Spleen (tissue), 11 donors: ENCODE results near the gene GXYLT2. TPM values are rescaled to one million over a fixed set of nuclear protein-coding genes. Genes with fewer than 3 reads are reported as not detected.

Source experiments
- DNase-seq: peaks from one replicate; pipeline ENCODE4 v3.0.0-alpha.2; 2020
- H3K27ac ChIP-seq, 8 donors: fragments of 200-600 bp; sonication (generic) in 7 of 8; 1 replicate in 4 of 8; 2 replicates in 4 of 8; pipeline versions ENCODE4 v1.5.0 to v1.8.0; 2016 to 2021; ENCODE audit warnings: inconsistent platforms in 4 of 8, mild to moderate bottlenecking in 4 of 8, moderate library complexity in 1 of 8
- H3K27me3 ChIP-seq, 7 donors: fragments of 200-600 bp; sonication (generic) in 6 of 7; replicated peaks in 1 of 7; 1 replicate in 4 of 7; 2 replicates in 3 of 7; pipeline versions ENCODE4 v1.5.0 to v1.8.0; 2016 to 2021; ENCODE audit warnings: inconsistent platforms in 3 of 7, mild to moderate bottlenecking in 1 of 7
- H3K36me3 ChIP-seq, 6 donors: fragments of 200-600 bp; sonication (generic) in 5 of 6; 1 replicate in 4 of 6; 2 replicates in 2 of 6; pipeline versions ENCODE4 v1.5.0 to v1.8.0; 2016 to 2021; ENCODE audit warnings: inconsistent platforms in 2 of 6
- H3K4me1 ChIP-seq, 6 donors: fragments of 200-600 bp; sonication (generic) in 5 of 6; 1 replicate in 3 of 6; 2 replicates in 3 of 6; pipeline versions ENCODE4 v1.5.0 to v1.8.0; 2016 to 2021; ENCODE audit warnings: inconsistent platforms in 3 of 6
- H3K4me3 ChIP-seq, 8 donors: fragments of 200-600 bp; sonication (generic) in 7 of 8; 1 replicate in 4 of 8; 2 replicates in 4 of 8; pipeline versions ENCODE4 v1.5.0 to v1.8.0; 2016 to 2021; ENCODE audit warnings: inconsistent platforms in 4 of 8, mild to moderate bottlenecking in 4 of 8, moderate library complexity in 2 of 8
- H3K9me3 ChIP-seq, 8 donors: fragments of 200-600 bp; sonication (generic) in 7 of 8; 1 replicate in 4 of 8; 2 replicates in 4 of 8; pipeline versions ENCODE4 v1.5.0 to v1.8.0; 2016 to 2021; ENCODE audit warnings: inconsistent platforms in 4 of 8
- CTCF ChIP-seq, 11 experiments: fragments of 200-600 bp in 7 of 11; fragments of 450-650 bp in 4 of 11; sonication (generic) in 4 of 11; IDR thresholded peaks in 8 of 11; conservative IDR thresholded peaks in 3 of 11; 1 replicate in 7 of 11; 2 replicates in 4 of 11; pipeline versions ENCODE4 v1.4.0 to v1.8.0; 2016 to 2021; ENCODE audit warnings: antibody characterized with exemption in 11 of 11, inconsistent platforms in 4 of 11, mild to moderate bottlenecking in 1 of 11
- POLR2A ChIP-seq, 3 donors: fragments of 450-650 bp; IDR thresholded peaks; one replicate each; pipeline ENCODE4 v1.5.1; 2017; ENCODE audit warnings: antibody characterized with exemption in 3 of 3, mild to moderate bottlenecking in 1 of 3
- POLR2AphosphoS5 ChIP-seq, 3 donors: sonication (generic); formaldehyde crosslinking; IDR thresholded peaks; one replicate each; pipeline ENCODE4 v1.5.1; 2017; ENCODE audit warnings: antibody characterized with exemption in 3 of 3
- WGBS, 5 donors: extraction: QIAGEN DNeasy Blood & Tissue Kit in 3 of 5; methylation state at CpG; one replicate each; pipeline versions ENCODE4 v1.1.5 to v1.1.7; 2013 to 2018; 5-methylcytosine and 5-hydroxymethylcytosine counted together
- intact Hi-C: fragments of 100-400 bp; cut with DNase I; formaldehyde crosslinking; loops from one replicate; pipeline ENCODE4 v1.15.0; 2023; ENCODE audit warnings: low total_unique reads
- polyA plus RNA-seq, 3 donors: library from polyadenylated mRNA; stranded (reverse); fragments of 200-250 nt; gene quantifications; one replicate each; pipeline ENCODE4 v1.2.1, GENCODE V29; 2013
- total RNA-seq, 7 donors: library from RNA; depleted of rRNA in 3 of 7; stranded (reverse); fragments of >200 nt in 3 of 7; fragmentation: NEBNext Ultra II Directional in 4 of 7; extraction: Animal tissue kit (Norgen Biotek cat#: 25700) in 4 of 7; gene quantifications; one replicate each; pipeline versions ENCODE4 v1.1.0 to v1.2.1, GENCODE V29; 2016 to 2021
- donor health status: healthy with polysubstance abuse.
- donor health status: DM: no; HTN: no; CAD: no; lungs with moderate emphysema.
- donor health status: DM: no; HTN: no; CAD: no.
- donor health status: Bipolar disorder and iron deficiency.
- donor health status: healthy.
- donor health status: DM: no; HTN: no; CAD: no.
- donor health status: DM: yes; HTN: yes; CAD: no.

GXYLT2 gene
- total and polyA plus RNA-seq, 10 donors, result 0.26 to 4.6 (median 1.1) TPM

GRCh38 chr3:72970942-72971341 is 83.1 kb downstream of the GXYLT2 start:
- WGBS, 5 donors, result 72 to 94% (median 91%) methylated on average over 2 of the region's 2 CpGs
- DNase-seq, result no peak
- Histone ChIP-seq H3K4me3 (no peak overlapping the region), H3K27ac (no peak overlapping the region), H3K4me1 (peaks cover 0 to 1% (median 0%) of the 10 kb centered on the region in 6 donors), H3K36me3 (no peaks in the 10 kb centered on the region), H3K27me3 (no peaks in the 10 kb centered on the region), H3K9me3 (no peaks in the 10 kb centered on the region)
- TF ChIP-seq CTCF (IDR thresholded peaks at IDR 0.05 in 8 of 11, conservative IDR thresholded peaks at IDR 0.05 in 3 of 11) (no peak), POLR2AphosphoS5 (IDR thresholded peaks at IDR 0.05) (no peak), POLR2A (IDR thresholded peaks at IDR 0.05) (no peak)
- intact Hi-C loops, result no loop called here

- no peaks in the 10 kb centered on the region for H3K36me3 ChIP-seq
- TF ChIP-seq POLR2A (IDR thresholded peaks at IDR 0.05), result no peak
- no peak for TF ChIP-seq CTCF (IDR thresholded peaks at IDR 0.05 in 8 of 11, conservative IDR thresholded peaks at IDR 0.05 in 3 of 11)
- TF ChIP-seq POLR2AphosphoS5 (IDR thresholded peaks at IDR 0.05), result no peak
- intact Hi-C loops, result no loop called here
- H3K4me3 ChIP-seq, result no peak overlapping the region
- WGBS, 5 donors, result 82 to 86% (median 85%) methylated on average over 3 of the region's 3 CpGs
- H3K27ac ChIP-seq, result no peak overlapping the region
- H3K27me3 ChIP-seq, result peaks cover 0 to under 1% (median 0%) of the 10 kb centered on the region in 7 donors
- DNase-seq, result no peak
- peaks cover 0 to 5% (median 0%) of the 10 kb centered on the region in 6 donors for H3K4me1 ChIP-seq
- no peaks in the 10 kb centered on the region for H3K9me3 ChIP-seq
Observed at GRCh38 chr3:72972706-72973030, 84.8 kb downstream of the GXYLT2 start.

GRCh38 chr3:72973031-72973723 is 85.3 kb downstream of the GXYLT2 start:
- intact Hi-C loops, result no loop called here
- Histone ChIP-seq H3K36me3 (no peaks in the 10 kb centered on the region), H3K4me1 (peaks cover 0 to 5% (median 0%) of the 10 kb centered on the region in 6 donors), H3K27me3 (peaks cover 0 to 6% (median 0%) of the 10 kb centered on the region in 7 donors), H3K4me3 (no peak overlapping the region), H3K9me3 (no peaks in the 10 kb centered on the region), H3K27ac (no peak overlapping the region)
- WGBS, 5 donors, result 57 to 65% (median 59%) methylated on average over 7 of the region's 7 CpGs
- DNase-seq, result no peak
- TF ChIP-seq CTCF (IDR thresholded peaks at IDR 0.05 in 8 of 11, conservative IDR thresholded peaks at IDR 0.05 in 3 of 11), result no peak
- no peak for TF ChIP-seq POLR2AphosphoS5 (IDR thresholded peaks at IDR 0.05)
- no peak for TF ChIP-seq POLR2A (IDR thresholded peaks at IDR 0.05)

GRCh38 chr3:72973786-72974185 is 85.9 kb downstream of the GXYLT2 start:
- Histone ChIP-seq H3K9me3 (no peaks in the 10 kb centered on the region), H3K27ac (no peak overlapping the region), H3K4me1 (peaks cover 0 to 5% (median 0%) of the 10 kb centered on the region in 6 donors), H3K4me3 (no peak overlapping the region), H3K36me3 (no peaks in the 10 kb centered on the region), H3K27me3 (peaks cover 0 to 6% (median 0%) of the 10 kb centered on the region in 7 donors)
- intact Hi-C loops, result no loop called here
- no peak for DNase-seq
- 90 to 100% (median 97%) methylated on average over 2 of the region's 2 CpGs for WGBS, 5 donors
- TF ChIP-seq CTCF (IDR thresholded peaks at IDR 0.05 in 8 of 11, conservative IDR thresholded peaks at IDR 0.05 in 3 of 11), result no peak
